A549 (cell line): ENCODE results near the gene HMGCL. TPM values are rescaled to one million over a fixed set of nuclear protein-coding genes. Genes with fewer than 3 reads are reported as not detected.

ENCODE experiments used
- ATAC-seq, 2 experiments: fragments of 200-7000 bp in 1 of 2; fragments of >200 bp in 1 of 2; cut with Nextera tagmentation in 1 of 2; cut with Tn5 transposase in 1 of 2; 3 replicates each; pipeline versions ENCODE4 v1.8.0 to v1.9.1; 2018 to 2020; ENCODE audit warnings: mild to moderate bottlenecking in 1 of 2, moderate library complexity in 1 of 2
- CTCF ChIA-PET: fragments of 300-600 bp; sonication (Branson Sonifier 250); formaldehyde crosslinking; extraction: SDS; loops from one replicate; lab custom pipeline; 2021; ENCODE audit warnings: antibody characterized with exemption, inconsistent platforms; lab: Yijun Ruan, JAX
- POLR2A ChIA-PET: fragments of 350-600 bp; formaldehyde crosslinking; extraction: SDS; loops from one replicate; lab custom pipeline; 2021; ENCODE audit warnings: antibody characterized with exemption, inconsistent platforms; lab: Yijun Ruan, JAX
- DNase-seq, 2 experiments: peaks; one replicate each; pipeline versions ENCODE4 v3.0.0 to v3.0.0-alpha.2; 2011 to 2016; ENCODE audit warnings: low read depth in 1 of 2, low spot score in 1 of 2
- FAIRE-seq: peaks from 2 replicates; lab custom pipeline; 2011; peaks lifted over from hg19 to GRCh38; lab: Jason Lieb, UNC
- H3K27ac ChIP-seq, 2 experiments: fragments of >200 bp; sonication (Bioruptor Twin); formaldehyde crosslinking; 3 replicates each; pipeline ENCODE4 v1.5.1; 2016 to 2017
- H3K4me1 ChIP-seq: fragments of >200 bp; sonication (Bioruptor Twin); formaldehyde crosslinking; 3 replicates; pipeline ENCODE4 v1.6.1; 2016
- H3K4me2 ChIP-seq: fragments of >200 bp; sonication (Bioruptor Twin); formaldehyde crosslinking; 3 replicates; pipeline ENCODE4 v1.6.1; 2016
- H3K4me3 ChIP-seq: fragments of >200 bp; sonication (Bioruptor Twin); formaldehyde crosslinking; 3 replicates; pipeline ENCODE4 v1.5.1; 2016
- H3K9me3 ChIP-seq: fragments of >200 bp; sonication (Bioruptor Twin); formaldehyde crosslinking; 3 replicates; pipeline ENCODE4 v1.6.1; 2016
- ATOH8 ChIP-seq: fragments of 250-450 bp; sonication (Bioruptor Pico); IDR thresholded peaks from 2 replicates; pipeline ENCODE4 v1.5.0; 2020; ENCODE audit warnings: low read depth, mild to moderate bottlenecking, moderate library complexity
- CBX2 ChIP-seq: fragments of 200-600 bp; sonication (generic); IDR thresholded peaks from 2 replicates; pipeline ENCODE4 v1.6.1; 2016; ENCODE audit warnings: low read depth, mild to moderate bottlenecking, borderline replicate concordance
- CHD2 ChIP-seq: fragments of 150-350 bp; IDR thresholded peaks from 2 replicates; pipeline ENCODE4 v1.6.1; 2014; ENCODE audit warnings: low read length; ENCODE audit not compliant: partially characterized antibody
- ELK1 ChIP-seq: fragments of 150-350 bp; IDR thresholded peaks from 2 replicates; pipeline ENCODE4 v1.6.1; 2014; ENCODE audit warnings: low read depth, mild to moderate bottlenecking, low read length
- FOSB ChIP-seq: fragments of 250-450 bp; sonication (Bioruptor Pico); IDR thresholded peaks from 2 replicates; pipeline ENCODE4 v1.5.0; 2020; ENCODE audit warnings: mild to moderate bottlenecking, moderate library complexity
- GATA3 ChIP-seq: IDR thresholded peaks from 2 replicates; pipeline ENCODE4 v1.6.1; 2012; ENCODE audit warnings: borderline replicate concordance
- HES2 ChIP-seq: fragments of >200 bp; sonication (Bioruptor Twin); formaldehyde crosslinking; IDR thresholded peaks from 2 replicates; pipeline ENCODE4 v1.6.1; 2016
- HOXA7 ChIP-seq: fragments of 250-450 bp; sonication (Bioruptor Pico); IDR thresholded peaks from 2 replicates; pipeline ENCODE4 v1.5.0; 2020; ENCODE audit warnings: mild to moderate bottlenecking, moderate library complexity
- HOXB5 ChIP-seq: fragments of 250-450 bp; sonication (Bioruptor Pico); IDR thresholded peaks from 2 replicates; pipeline ENCODE4 v1.5.0; 2020; ENCODE audit warnings: mild to moderate bottlenecking, moderate library complexity
- KDM1A ChIP-seq: fragments of 200-600 bp; sonication (generic); IDR thresholded peaks from 2 replicates; pipeline ENCODE4 v1.6.1; 2016; ENCODE audit warnings: low read depth, mild to moderate bottlenecking
- KDM5A ChIP-seq: fragments of 200-600 bp; sonication (generic); IDR thresholded peaks from 2 replicates; pipeline ENCODE4 v1.6.1; 2016; ENCODE audit warnings: antibody characterized with exemption, mild to moderate bottlenecking
- MAFK ChIP-seq: fragments of 450-650 bp; IDR thresholded peaks from 2 replicates; pipeline ENCODE4 v1.6.1; 2014; ENCODE audit not compliant: partially characterized antibody
- MYC ChIP-seq: IDR thresholded peaks from 2 replicates; pipeline ENCODE4 v1.6.1; 2012; ENCODE audit warnings: mild to moderate bottlenecking, inconsistent platforms, low read length, improper control_type of control experiment, borderline replicate concordance
- NR3C1 ChIP-seq: fragments of >200 bp; sonication (Bioruptor Twin); formaldehyde crosslinking; IDR thresholded peaks from 3 replicates; pipeline ENCODE4 v1.6.1; 2017
- PHF8 ChIP-seq: fragments of 200-600 bp; sonication (generic); IDR thresholded peaks from 2 replicates; pipeline ENCODE4 v1.6.1; 2016; ENCODE audit warnings: low read depth, mild to moderate bottlenecking, antibody characterized with exemption, moderate library complexity, borderline replicate concordance
- POLR2A ChIP-seq: IDR thresholded peaks from 2 replicates; pipeline ENCODE4 v1.6.1; 2012; ENCODE audit warnings: mild to moderate bottlenecking, low read length
- POLR2AphosphoS2 ChIP-seq: conservative IDR thresholded peaks from 2 replicates; pipeline ENCODE4 v1.6.1; 2012; ENCODE audit warnings: low read length, improper control_type of control experiment, inconsistent platforms
- RARB ChIP-seq: fragments of 250-450 bp; sonication (Bioruptor Pico); IDR thresholded peaks from 2 replicates; pipeline ENCODE4 v1.8.0; 2021; ENCODE audit warnings: mild to moderate bottlenecking, moderate library complexity
- RNF2 ChIP-seq: fragments of 200-600 bp; sonication (generic); IDR thresholded peaks from 2 replicates; pipeline ENCODE4 v1.6.1; 2016; ENCODE audit warnings: low read depth, mild to moderate bottlenecking, antibody characterized with exemption, moderate library complexity, borderline replicate concordance
- ZC3H11A ChIP-seq: fragments of 450-650 bp; IDR thresholded peaks from 2 replicates; pipeline ENCODE4 v1.6.1; 2014; ENCODE audit warnings: antibody characterized with exemption, mild to moderate bottlenecking
- ZFP36 ChIP-seq: fragments of 450-650 bp; IDR thresholded peaks from 2 replicates; pipeline ENCODE4 v1.6.1; 2014; ENCODE audit warnings: borderline replicate concordance; ENCODE audit not compliant: partially characterized antibody
- ZSCAN20 ChIP-seq: fragments of 250-450 bp; sonication (Bioruptor Pico); IDR thresholded peaks from 2 replicates; pipeline ENCODE4 v1.8.0; 2022; ENCODE audit warnings: mild to moderate bottlenecking, moderate library complexity
- WGBS: methylation state at CpG from one replicate; pipeline ENCODE4 v1.1.6; 2017; ENCODE audit errors: missing lambda C conversion rate; 5-methylcytosine and 5-hydroxymethylcytosine counted together
- polyA plus RNA-seq, 4 experiments: library from polyadenylated mRNA; depleted of rRNA in 3 of 4; stranded (reverse); fragments of >200 nt; fragmentation: RNase III in 1 of 4; extraction: RNeasy Plus Mini Kit Qiagen cat#74134 plus additional on column Dnase treatment in 1 of 4; gene quantifications; 2 replicates in 3 of 4; 3 replicates in 1 of 4; pipeline ENCODE4 v1.2.3, GENCODE V29; 2011 to 2017
- TF ChIP-seq, protein P1 (sequence below): fragments of 250-450 bp; sonication (Bioruptor Pico); IDR thresholded peaks from 2 replicates; pipeline ENCODE4 v1.5.0; 2021; ENCODE audit warnings: mild to moderate bottlenecking, moderate library complexity, borderline replicate concordance
- TF ChIP-seq, protein P2 (sequence below): fragments of >200 bp; sonication (Bioruptor Twin); formaldehyde crosslinking; IDR thresholded peaks from 3 replicates; pipeline ENCODE4 v1.6.1; 2016

The HMGCL gene
- polyA plus RNA-seq, 2 of the 4 experiments (the other 2 are of a cell fraction) = 11.5 to 18.0 TPM

DNA sequence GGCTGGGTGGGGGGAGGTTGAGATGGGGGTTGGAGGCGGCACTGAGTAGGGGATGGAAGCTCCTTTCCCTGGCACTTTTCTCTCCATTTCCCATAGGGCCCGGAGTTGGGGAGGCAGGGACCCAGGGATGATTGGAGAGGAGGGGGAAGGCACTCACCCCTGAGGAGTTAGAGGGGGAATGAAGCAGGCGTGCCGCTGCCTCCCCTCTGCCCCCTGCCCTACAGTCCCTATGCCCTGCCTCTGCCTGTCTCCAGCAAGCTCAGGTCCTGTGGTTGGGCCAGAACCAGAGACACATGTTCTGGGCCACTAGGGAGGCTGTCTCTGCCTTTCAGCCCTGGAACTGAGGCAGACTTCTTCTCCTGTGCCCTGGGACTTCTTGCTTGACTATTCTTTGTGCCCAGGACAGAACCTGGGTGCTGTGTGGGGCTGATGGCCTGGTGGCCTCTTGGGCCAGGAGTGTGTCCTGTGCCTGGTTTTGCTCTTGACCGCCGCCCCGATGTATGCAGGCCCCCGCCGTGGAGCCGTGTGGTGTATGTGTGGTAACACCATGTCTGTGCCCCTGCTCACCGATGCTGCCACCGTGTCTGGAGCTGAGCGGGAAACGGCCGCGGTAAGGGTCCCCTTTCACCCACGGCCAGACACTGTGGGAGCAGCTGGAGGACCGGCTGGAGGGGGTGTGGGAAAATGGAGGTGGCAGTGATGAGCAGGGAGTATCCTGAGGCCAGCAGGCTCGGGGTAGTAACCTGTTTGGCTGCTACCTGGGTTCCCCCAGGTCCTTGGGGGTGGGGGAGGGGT is 32.9 kb downstream of the HMGCL start:
- Histone ChIP-seq H3K4me3 (peak overlapping the region; percentile 87), H3K9me3 (no peaks in the 10 kb centered on the region), H3K4me1 (peaks cover 40% of the 10 kb centered on the region)
- CTCF ChIA-PET = interaction anchor here (0.8 to 2.3 kb wide), 6 partner anchors 14 to 124 kb away, joined by 3 to 8 read pairs (median 5); partner anchors contain the start of gene PITHD1
- no peak for FAIRE-seq
- peak; percentile 2 to 13; a peak in 1 of 6 replicates for ATAC-seq
- TF ChIP-seq POLR2AphosphoS2 (no peak), GATA3 (no peak), PHF8 (no peak), MAFK (no peak), RARB (CRISPR knock-in tag) (no peak), MYC (no peak), KDM5A (no peak), POLR2A (no peak), ZC3H11A (no peak), NR3C1 (no peak), HOXA7 (no peak), RNF2 (no peak), FOSB (no peak), ZFP36 (no peak)
- TF ChIP-seq, protein P1, sequence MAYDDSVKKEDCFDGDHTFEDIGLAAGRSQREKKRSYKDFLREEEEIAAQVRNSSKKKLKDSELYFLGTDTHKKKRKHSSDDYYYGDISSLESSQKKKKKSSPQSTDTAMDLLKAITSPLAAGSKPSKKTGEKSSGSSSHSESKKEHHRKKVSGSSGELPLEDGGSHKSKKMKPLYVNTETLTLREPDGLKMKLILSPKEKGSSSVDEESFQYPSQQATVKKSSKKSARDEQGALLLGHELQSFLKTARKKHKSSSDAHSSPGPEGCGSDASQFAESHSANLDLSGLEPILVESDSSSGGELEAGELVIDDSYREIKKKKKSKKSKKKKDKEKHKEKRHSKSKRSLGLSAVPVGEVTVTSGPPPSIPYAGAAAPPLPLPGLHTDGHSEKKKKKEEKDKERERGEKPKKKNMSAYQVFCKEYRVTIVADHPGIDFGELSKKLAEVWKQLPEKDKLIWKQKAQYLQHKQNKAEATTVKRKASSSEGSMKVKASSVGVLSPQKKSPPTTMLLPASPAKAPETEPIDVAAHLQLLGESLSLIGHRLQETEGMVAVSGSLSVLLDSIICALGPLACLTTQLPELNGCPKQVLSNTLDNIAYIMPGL = no peak
- TF ChIP-seq, all 56 proteins: peak for 0
- WGBS = 78% methylated on average over 17 of the region's 19 CpGs
- Histone ChIP-seq H3K27ac (peak overlapping the region; percentile 93 to 98; a peak in 5 of 6 replicates), H3K4me2 (peak overlapping the region; percentile 97)
- POLR2A ChIA-PET = interaction anchor here (0.9 to 1.5 kb wide), 2 partner anchors 12 to 14 kb away, joined by 4 to 8 read pairs; partner anchors contain the start of gene PITHD1
- DNase-seq = no peak

DNA sequence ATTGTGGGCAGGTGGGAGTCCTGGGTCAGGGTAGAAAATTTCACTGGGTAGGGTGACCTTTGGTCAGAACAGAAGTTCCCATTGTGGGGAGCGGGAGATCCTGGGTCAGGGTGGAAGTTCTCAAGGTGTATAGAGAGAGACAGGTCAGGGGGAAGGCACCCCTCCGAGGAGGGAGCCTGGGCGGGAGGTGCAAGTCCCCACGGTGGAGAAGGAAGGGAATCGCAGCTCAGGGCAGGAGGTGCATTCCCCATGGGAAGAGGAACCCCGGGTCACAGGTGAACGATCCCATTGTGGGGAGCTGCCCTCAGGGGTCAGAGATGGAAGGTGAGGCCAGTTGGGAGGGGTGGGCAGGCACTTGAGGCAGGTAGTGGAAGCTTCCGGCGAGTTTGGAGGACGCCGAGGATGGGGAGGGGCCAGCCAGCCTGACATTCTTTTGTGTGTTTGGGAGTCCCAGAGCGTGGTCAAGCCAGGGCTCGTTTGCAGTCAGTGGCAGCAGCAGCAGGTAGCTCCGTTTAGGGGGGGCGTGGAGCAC is 33.6 kb downstream of the HMGCL start:
- FAIRE-seq = no peak
- no peak for DNase-seq
- peak overlapping the region; percentile 97 for H3K4me2 ChIP-seq
- H3K4me3 ChIP-seq = peak overlapping the region; percentile 87
- TF ChIP-seq MYC (no peak), POLR2A (no peak), ELK1 (no peak), HOXA7 (no peak), KDM1A (no peak), HOXB5 (no peak), CHD2 (no peak), HES2 (no peak), POLR2AphosphoS2 (no peak), CBX2 (no peak), ZSCAN20 (CRISPR knock-in tag) (no peak), ATOH8 (CRISPR knock-in tag) (no peak)
- TF ChIP-seq, protein P2, sequence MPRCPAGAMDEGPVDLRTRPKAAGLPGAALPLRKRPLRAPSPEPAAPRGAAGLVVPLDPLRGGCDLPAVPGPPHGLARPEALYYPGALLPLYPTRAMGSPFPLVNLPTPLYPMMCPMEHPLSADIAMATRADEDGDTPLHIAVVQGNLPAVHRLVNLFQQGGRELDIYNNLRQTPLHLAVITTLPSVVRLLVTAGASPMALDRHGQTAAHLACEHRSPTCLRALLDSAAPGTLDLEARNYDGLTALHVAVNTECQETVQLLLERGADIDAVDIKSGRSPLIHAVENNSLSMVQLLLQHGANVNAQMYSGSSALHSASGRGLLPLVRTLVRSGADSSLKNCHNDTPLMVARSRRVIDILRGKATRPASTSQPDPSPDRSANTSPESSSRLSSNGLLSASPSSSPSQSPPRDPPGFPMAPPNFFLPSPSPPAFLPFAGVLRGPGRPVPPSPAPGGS = no peak
- TF ChIP-seq, protein P1 = no peak
- ChIA-PET CTCF (interaction anchor here (0.6 to 2.3 kb wide), 7 partner anchors 13 to 125 kb away, joined by 3 to 8 read pairs (median 5); partner anchors contain the start of gene PITHD1), POLR2A (interaction anchor here (0.9 to 2.5 kb wide), 3 partner anchors 9 to 13 kb away, joined by 4 to 19 read pairs (median 8); partner anchors contain the start of genes GALE and PITHD1)
- 0% methylated on average over 7 of the region's 15 CpGs for WGBS
- H3K9me3 ChIP-seq = no peaks in the 10 kb centered on the region
- peak overlapping the region; percentile 93 to 98 for H3K27ac ChIP-seq
- peak; percentile 41 to 43; a peak in 4 of 6 replicates for ATAC-seq
- peaks cover 40% of the 10 kb centered on the region for H3K4me1 ChIP-seq
